NCI-H82 treated with DMSO at 0.1 percent for 48 hours (cell line): ENCODE data around the gene POLR2B.
"Not testable (repeated sequence)": the region's sequence is repeated elsewhere in the genome, so short reads cannot be mapped to it uniquely, and the experiment has no call there.

Source experiments
- DNase-seq: peaks from one replicate; lab custom pipeline; 2025; ENCODE audit not compliant: unreplicated experiment; lab: John Stamatoyannopoulos, UW

Gene POLR2B

GRCh38 chr4:57051095-57051494 is 72.4 kb downstream of the POLR2B start:
- no peak for DNase-seq

DNA sequence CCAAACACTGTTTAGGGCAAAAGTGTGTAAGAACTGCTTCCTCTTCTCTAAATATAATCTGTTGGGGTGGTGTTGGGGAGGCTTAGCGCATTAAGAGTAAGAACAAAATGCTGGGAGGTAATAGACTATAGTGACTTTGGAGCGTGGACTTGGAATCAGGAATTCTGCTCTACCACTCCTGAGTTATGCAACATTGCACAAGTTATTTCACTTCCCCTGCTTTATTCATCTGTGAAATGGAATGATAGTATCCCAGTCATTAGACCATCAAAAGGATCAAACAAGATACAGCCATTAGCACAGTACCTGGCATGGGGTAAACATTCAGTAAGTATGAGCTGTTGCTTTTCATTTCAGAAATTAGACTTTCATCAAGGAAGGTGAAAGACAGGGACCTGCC is 72.8 kb downstream of the POLR2B start:
- DNase-seq: no peak

- no peak for DNase-seq
Observed at GRCh38 chr4:57053508-57053907, 74.8 kb downstream of the POLR2B start.

DNA sequence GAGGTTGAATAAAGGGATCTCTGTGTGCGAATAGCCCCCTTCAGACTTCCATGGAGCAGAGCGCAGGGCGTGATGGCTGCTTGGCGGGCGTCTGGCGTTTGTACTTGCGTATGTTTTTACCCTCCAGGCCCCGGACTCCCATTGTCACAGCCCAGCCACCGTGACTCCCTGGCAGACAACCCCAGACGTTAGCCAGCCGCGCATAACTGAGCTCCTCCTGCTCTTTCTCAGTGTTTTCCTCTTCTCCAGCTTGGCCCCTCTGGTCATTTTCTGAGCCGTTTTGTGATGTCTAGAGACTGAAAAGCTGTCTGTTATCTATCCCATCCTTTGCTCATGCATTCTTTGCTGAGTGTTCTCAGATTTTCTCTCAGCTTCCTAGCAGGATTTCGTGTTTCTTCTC is 77.2 kb downstream of the POLR2B start:
- DNase-seq: no peak

DNA sequence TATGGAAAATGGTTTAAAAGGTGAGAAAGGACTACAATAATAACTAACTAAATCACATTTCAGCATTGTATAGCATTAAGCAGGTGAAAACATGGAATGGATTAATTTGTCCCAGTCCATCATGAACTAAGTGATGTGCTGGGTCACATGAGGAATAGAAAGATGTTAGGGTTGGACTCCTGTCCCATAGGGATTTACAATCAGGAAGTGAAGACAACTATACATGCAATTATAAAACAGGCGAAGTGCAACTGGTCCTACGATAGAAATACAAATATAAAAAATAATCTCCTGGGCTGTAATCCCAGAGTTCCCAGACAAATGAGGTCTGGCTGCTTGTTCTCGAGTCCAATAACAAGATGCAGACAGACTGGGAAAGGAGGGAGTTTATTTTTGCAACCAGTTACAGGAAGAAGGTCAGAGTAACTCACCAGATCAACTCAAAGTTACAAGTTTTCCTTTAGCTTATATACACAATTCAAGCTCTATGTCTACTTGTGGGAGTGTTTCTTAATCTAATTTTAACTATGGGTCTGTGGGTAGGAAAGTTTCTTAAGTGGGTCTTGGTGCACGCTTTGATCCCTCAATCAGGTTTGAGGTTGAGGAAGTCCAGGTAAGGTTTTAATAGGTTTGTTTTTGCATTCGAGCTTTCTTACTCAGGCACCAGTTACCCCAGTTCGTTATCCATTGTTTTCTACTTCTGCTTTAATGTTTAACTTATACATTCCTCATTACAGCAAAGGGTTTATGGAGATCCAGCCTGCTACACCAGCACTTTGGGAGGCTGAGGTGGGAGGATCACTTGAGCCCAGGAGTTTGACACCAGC is 81.4 kb downstream of the POLR2B start:
- no peak for DNase-seq

DNA sequence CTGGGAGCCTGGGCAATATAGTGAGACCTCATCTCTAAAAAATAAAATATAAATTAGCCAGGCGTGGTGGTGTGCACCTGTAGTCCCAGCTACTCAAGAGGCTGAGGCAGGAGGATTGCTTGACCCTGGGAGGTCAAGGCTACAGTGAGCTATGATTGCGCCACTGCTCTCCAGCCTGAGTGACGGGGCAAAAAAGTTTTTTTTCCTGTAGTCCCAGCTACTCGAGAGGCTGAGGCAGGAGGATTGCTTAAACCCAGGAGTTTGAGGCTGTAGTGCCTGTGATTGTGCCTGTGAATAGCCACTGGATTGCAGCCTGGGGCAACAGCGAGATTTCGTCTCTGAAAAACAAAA is 82.0 kb downstream of the POLR2B start:
- DNase-seq: not testable (repeated sequence)

DNA sequence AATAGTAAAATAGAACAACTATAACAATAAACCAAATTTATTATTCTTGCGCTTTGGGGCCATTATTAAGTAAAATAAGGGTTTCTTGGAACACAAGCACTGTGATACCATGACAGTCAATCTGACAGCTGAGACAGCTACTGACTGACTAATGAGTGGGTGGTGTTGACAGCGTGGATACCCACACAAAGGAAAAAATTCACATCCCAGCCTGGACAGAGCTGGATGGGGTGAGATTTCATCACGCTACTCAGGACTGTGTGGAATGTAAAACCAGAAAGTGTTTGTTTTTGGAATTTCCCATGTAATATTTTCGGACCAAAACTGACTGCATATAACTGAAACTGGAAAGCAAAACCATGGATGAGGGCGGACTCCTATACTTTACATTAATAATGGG is 82.7 kb downstream of the POLR2B start:
- DNase-seq: no peak

DNA sequence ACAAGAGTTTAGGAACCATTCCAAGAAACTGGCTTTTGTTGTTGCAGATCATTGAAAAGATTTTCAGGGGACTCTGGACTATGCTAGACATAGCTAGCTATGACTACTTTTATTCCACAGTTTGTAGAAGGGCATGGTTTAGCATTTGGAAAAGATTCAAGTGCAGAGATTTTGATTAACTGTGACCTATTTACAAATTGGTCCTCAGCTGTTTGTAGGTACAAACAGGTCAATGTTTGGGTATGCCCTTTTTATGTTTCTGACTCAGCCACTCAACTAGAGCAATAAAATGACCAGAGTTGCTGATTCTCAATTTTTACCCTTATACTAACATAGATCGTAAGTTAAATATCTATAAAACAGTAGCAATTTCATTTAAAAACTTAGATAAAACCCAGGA is 84.8 kb downstream of the POLR2B start:
- no peak for DNase-seq

- no peak for DNase-seq
Observed at GRCh38 chr4:57064120-57064519, 85.4 kb downstream of the POLR2B start.

DNA sequence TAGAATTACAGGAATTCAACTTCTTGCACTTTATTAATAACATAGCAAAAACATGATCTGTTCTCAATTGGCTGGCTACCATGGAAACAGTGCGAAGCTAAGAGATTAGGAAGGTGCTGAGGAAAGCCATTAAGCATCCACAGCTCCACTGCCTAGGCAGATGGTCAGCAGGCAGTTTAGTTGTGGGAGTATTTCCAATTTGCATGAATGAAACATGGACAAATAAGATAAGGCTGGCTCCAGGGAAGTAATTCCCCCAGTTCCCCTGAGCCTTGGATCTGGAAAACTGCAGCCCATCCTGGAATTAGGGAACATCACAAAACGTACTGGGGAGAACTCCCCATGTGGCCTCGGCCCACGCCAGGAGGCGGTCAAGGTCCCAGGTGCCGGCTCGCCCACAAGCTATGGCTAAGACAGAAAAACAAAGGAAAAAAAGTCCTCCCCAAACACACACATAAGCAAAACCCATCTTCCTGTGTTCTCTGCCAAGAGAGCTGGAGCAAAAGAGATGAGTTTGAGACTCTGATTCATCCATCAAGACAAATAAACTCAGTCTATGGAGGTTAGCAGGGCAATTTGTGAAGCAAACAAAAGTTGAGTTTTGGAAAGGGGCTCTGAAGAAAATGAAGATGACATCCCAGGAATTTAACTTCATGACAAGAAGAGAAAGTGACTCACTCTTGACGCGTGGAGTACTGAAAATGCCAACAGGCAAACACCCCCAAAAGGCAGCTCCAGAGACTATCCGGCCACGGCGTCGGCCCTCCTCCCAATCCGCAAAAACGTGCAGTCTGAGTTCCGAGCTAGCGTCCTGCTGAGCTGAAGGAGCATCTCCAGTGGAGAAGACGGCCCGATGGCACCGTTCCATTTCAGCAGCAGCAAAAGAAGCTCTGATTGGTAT is 86.4 kb downstream of the POLR2B start:
- DNase-seq: no peak

- DNase-seq: no peak
Observed at GRCh38 chr4:57065730-57066482, 87.2 kb downstream of the POLR2B start.

DNA sequence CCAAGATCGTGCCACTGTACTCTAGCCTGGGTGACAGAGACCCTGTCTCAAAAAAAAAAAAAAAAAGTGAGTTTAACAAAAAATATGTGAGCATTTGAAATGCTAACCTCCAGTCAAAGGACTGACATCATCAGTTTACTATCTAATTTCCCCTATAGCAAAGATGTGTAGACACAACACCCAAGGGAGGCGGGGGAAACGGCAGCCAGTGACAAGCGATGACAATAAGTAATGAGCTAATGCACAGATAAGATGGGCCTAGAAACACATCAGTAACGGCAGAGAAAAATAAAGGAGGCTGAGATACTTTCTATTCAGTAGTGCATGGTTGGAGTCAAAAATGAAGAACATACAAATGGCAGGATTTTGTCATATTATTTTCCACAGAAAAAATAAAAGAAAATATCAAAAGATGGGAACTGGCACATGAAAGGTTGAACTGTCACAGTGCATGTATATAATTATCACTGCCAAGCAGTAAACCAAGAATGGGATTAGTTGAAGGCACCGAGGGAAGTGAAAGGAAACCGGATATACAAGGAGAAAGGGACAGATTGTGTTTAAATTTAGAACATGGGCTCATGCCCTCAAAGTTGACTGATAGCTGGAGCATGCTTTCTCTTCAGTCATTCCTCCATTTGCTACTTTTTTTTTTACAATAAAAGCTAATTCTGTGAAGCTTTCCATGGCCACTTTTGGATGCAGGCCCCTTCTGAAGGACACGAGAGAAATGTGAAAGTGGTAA is 89.7 kb downstream of the POLR2B start:
- DNase-seq: no peak

GRCh38 chr4:57070461-57070860 is 91.8 kb downstream of the POLR2B start:
- no peak for DNase-seq

DNA sequence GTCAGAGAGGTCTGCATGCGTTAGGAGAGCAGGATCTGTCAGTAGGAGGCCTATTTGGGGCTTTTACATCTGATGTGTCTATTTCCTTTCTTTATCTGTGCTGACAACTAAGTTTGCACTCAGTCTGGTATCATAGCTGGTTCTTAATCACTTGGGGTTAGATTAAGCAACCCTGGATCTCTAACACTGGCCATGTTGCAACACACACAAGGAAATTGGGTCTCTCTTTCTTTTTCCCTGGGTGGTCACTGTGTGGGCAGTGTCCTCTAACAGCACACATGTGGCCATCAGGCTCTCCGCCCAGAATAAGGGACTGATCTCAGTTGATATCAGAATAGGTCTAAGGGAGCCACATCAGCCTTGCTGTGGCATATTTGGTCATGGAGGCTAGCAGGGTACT is 92.6 kb downstream of the POLR2B start:
- no peak for DNase-seq

DNA sequence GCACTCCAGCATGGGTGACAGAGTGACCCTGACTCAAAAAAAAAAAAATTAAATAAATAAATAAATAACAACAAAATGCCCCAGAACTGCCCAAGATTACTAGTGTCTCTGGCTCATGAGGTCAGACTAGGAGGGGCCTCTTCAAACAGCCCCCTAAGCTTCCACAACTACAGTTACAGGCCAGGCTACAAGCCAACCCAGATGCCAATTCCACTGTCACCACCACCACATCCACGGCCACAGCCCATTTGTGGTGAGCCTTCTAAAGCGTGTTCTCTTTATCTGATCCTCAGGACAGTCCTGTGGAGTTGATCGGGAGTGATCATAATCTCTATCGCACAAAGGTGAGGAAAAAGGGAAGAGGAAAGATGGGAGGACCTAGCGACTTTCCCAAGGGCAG is 94.9 kb downstream of the POLR2B start:
- DNase-seq: no peak

GRCh38 chr4:57074744-57075143 is 96.0 kb downstream of the POLR2B start:
- no peak for DNase-seq

- no peak for DNase-seq
Observed at GRCh38 chr4:57075367-57075766, 96.7 kb downstream of the POLR2B start.

GRCh38 chr4:57076646-57077045 is 98.0 kb downstream of the POLR2B start:
- no peak for DNase-seq

GRCh38 chr4:57077550-57078343 is 99.1 kb downstream of the POLR2B start:
- no peak for DNase-seq
